Ovary (tissue), 3 donors: ENCODE measurements around the gene IGSF9.

Experiments used
- CTCF ChIP-seq, 3 donors: fragments of 450-650 bp in 2 of 3; fragments of 200-600 bp in 1 of 3; IDR thresholded peaks; one replicate each; pipeline versions ENCODE4 v1.5.1 to v1.8.0; 2016 to 2022; ENCODE audit warnings: antibody characterized with exemption in 3 of 3, mild to moderate bottlenecking in 1 of 3
- EP300 ChIP-seq: sonication (generic); formaldehyde crosslinking; IDR thresholded peaks from one replicate; pipeline ENCODE4 v1.6.1; 2017; ENCODE audit warnings: antibody characterized with exemption
- POLR2A ChIP-seq: fragments of 450-650 bp; IDR thresholded peaks from one replicate; pipeline ENCODE4 v1.6.1; 2017; ENCODE audit warnings: antibody characterized with exemption, mild to moderate bottlenecking, moderate library complexity
- donor health status: DM: no; HTN: no; CAD: no.

- no peak for TF ChIP-seq POLR2A
- no peak for TF ChIP-seq CTCF (IDR thresholded peaks at IDR 0.05)
- no peak for TF ChIP-seq EP300
Measured at GRCh38 chr1:159970932-159971342, 25.5 kb upstream of the IGSF9 start.
